Gastroesophageal sphincter (tissue), 4 donors: ENCODE data around the gene EME1. TPM values are rescaled to one million over a fixed set of nuclear protein-coding genes. Genes with fewer than 3 reads are reported as not detected.

Experiments
- ATAC-seq: fragments of 150-250 bp; one replicate; pipeline ENCODE4 v1.9.1; 2016; ENCODE audit warnings: mild to moderate bottlenecking, moderate library complexity
- H3K27ac ChIP-seq, 4 donors: fragments of 200-600 bp; sonication (generic) in 3 of 4; 1 replicate in 3 of 4; 2 replicates in 1 of 4; pipeline ENCODE4 v1.5.1; 2016 to 2019
- H3K27me3 ChIP-seq: fragments of 200-600 bp; sonication (generic); one replicate; pipeline ENCODE4 v1.5.1; 2019
- H3K36me3 ChIP-seq, 2 donors: fragments of 200-600 bp; sonication (generic); one replicate each; pipeline ENCODE4 v1.5.1; 2019; ENCODE audit warnings: control low read depth in 1 of 2
- H3K4me1 ChIP-seq, 3 donors: fragments of 200-600 bp; sonication (generic); 1 replicate in 2 of 3; 2 replicates in 1 of 3; pipeline ENCODE4 v1.5.1; 2016 to 2019; ENCODE audit warnings: control low read depth in 2 of 3
- H3K4me3 ChIP-seq, 2 donors: fragments of 200-600 bp; sonication (generic); one replicate each; pipeline ENCODE4 v1.5.1; 2019; ENCODE audit warnings: mild to moderate bottlenecking in 1 of 2, moderate library complexity in 1 of 2
- H3K9me3 ChIP-seq, 3 donors: fragments of 200-600 bp; sonication (generic); one replicate each; pipeline ENCODE4 v1.5.1; 2017 to 2019; ENCODE audit warnings: control low read depth in 2 of 3
- EP300 ChIP-seq: sonication (generic); formaldehyde crosslinking; IDR thresholded peaks from one replicate; pipeline ENCODE4 v1.6.1; 2017; ENCODE audit warnings: antibody characterized with exemption, mild to moderate bottlenecking
- POLR2A ChIP-seq, 2 donors: fragments of 450-650 bp; IDR thresholded peaks; one replicate each; pipeline ENCODE4 v1.6.1; 2017; ENCODE audit warnings: antibody characterized with exemption in 2 of 2, mild to moderate bottlenecking in 2 of 2, moderate library complexity in 1 of 2
- POLR2AphosphoS5 ChIP-seq: sonication (generic); formaldehyde crosslinking; IDR thresholded peaks from one replicate; pipeline ENCODE4 v1.6.1; 2017; ENCODE audit warnings: antibody characterized with exemption
- WGBS, 2 donors: methylation state at CpG; one replicate each; pipeline ENCODE4 v1.1.5; 2018; ENCODE audit warnings: low coverage in 1 of 2; 5-methylcytosine and 5-hydroxymethylcytosine counted together
- total RNA-seq, 4 donors: library from RNA; depleted of rRNA; stranded (reverse); fragments of >200 nt; gene quantifications; one replicate each; pipeline ENCODE4 v1.1.0, GENCODE V29; 2016
- TF ChIP-seq, protein P1 (sequence below), 4 experiments: fragments of 200-600 bp in 2 of 4; fragments of 450-650 bp in 2 of 4; sonication (generic) in 1 of 4; IDR thresholded peaks; one replicate each; pipeline ENCODE4 v1.5.1; 2017 to 2019; ENCODE audit warnings: antibody characterized with exemption in 4 of 4, mild to moderate bottlenecking in 2 of 4, moderate library complexity in 2 of 4

The EME1 gene
- total RNA-seq, 4 donors from 2014 or later = 0.54 TPM; not detected in 3

DNA sequence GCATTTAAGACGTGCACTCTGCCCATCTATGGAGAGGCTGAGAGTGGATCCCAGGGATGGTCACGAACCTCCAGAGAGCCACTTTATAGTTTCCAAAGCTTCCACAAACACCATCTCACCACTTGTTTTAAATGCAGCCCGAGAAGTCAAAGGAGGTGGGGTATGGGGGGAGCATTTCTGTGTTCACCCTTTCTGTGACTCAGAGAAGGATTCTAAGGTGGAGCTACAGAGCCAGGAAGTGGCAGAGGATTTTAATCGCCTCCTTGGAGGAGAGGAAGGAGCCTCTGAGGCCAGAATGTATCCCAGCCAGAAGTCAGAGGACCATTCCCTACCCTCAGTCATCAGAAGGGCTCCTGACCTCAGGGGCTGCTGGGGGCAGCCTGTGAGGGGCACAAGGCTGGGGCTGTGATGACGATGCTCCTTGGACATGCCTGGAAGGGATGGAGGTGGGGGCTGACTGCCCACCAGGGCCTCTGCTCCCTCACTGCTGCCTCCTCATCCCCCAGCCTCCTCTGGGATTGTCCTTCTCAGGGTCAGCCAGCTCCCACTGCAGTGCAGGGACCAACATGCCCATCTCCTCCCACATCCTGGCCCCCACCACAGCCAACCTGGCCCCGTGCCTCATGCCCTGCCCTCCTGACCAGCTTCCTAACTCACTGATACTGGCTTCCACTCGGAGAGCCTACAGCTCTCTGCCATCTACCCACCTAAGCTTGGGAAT lies 24.3 kb upstream of the EME1 start:
- ATAC-seq = no peak
- H3K36me3 ChIP-seq = peaks cover 0 to 15% of the 10 kb centered on the region in 2 donors
- peak overlapping the region in 1 of 4 donors; percentile 5 for H3K27ac ChIP-seq
- TF ChIP-seq POLR2AphosphoS5 = no peak
- TF ChIP-seq, protein P1, sequence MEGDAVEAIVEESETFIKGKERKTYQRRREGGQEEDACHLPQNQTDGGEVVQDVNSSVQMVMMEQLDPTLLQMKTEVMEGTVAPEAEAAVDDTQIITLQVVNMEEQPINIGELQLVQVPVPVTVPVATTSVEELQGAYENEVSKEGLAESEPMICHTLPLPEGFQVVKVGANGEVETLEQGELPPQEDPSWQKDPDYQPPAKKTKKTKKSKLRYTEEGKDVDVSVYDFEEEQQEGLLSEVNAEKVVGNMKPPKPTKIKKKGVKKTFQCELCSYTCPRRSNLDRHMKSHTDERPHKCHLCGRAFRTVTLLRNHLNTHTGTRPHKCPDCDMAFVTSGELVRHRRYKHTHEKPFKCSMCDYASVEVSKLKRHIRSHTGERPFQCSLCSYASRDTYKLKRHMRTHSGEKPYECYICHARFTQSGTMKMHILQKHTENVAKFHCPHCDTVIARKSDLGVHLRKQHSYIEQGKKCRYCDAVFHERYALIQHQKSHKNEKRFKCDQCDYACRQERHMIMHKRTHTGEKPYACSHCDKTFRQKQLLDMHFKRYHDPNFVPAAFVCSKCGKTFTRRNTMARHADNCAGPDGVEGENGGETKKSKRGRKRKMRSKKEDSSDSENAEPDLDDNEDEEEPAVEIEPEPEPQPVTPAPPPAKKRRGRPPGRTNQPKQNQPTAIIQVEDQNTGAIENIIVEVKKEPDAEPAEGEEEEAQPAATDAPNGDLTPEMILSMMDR (IDR thresholded peaks at IDR 0.05) = no peak
- no peak for TF ChIP-seq POLR2A (IDR thresholded peaks at IDR 0.05)
- TF ChIP-seq EP300 = no peak
- peaks cover 0 to 50% (median 22%) of the 10 kb centered on the region in 3 donors for H3K4me1 ChIP-seq
- H3K9me3 ChIP-seq = no peaks in the 10 kb centered on the region
- 60 to 81% methylated on average over 1 to 2 of the region's 7 CpGs for WGBS, 2 donors
- H3K27me3 ChIP-seq = no peaks in the 10 kb centered on the region
- no peak overlapping the region for H3K4me3 ChIP-seq

DNA sequence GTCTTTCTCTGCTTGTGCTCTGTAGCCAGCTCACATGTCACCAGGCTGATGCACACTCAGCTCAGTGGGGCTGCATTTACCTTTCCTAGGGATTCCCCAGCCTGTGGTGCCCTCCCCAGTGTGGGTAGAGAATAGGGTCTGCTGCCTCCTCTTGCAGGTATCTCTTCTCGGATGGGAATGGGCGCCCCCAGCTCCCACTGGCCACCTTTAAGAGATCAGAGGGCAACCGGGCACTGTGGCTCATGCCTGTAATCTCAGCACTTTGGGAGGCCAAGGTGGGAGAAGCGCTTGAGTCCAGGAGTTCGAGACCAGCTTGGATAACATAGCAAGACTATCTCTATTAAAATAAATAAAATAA lies 23.8 kb upstream of the EME1 start:
- no peak for ATAC-seq

DNA sequence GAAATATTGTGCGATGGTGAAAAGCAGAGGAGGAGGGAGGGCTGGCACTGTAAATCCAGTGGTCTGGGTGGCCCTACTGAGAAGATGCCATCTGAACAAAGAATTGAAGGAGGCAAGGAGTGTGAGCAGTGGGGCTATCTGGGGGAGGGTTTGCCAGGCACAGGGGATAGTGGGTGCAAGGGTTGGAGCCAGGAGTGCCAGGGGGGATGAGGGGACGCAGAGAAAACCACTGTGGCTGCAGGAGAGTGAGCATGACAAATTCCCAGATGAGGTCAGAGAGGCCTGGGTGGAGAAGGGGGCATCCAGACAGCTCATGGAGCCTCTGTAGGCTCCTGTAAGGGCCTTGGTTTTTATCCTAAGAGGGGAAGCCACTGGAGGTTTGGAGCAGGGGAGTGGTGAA lies 22.3 kb upstream of the EME1 start:
- no peak for ATAC-seq
- Histone ChIP-seq H3K27me3 (no peaks in the 10 kb centered on the region), H3K4me3 (no peak overlapping the region), H3K36me3 (peaks cover 0 to 36% of the 10 kb centered on the region in 2 donors), H3K4me1 (peaks cover 0 to 41% (median 16%) of the 10 kb centered on the region in 3 donors), H3K9me3 (no peaks in the 10 kb centered on the region), H3K27ac (no peak overlapping the region)
- TF ChIP-seq, protein P1 (IDR thresholded peaks at IDR 0.05) = no peak
- TF ChIP-seq EP300 = no peak
- TF ChIP-seq POLR2A (IDR thresholded peaks at IDR 0.05) = no peak
- no peak for TF ChIP-seq POLR2AphosphoS5
- WGBS, 2 donors = 88 to 100% methylated on average over 1 to 2 of the region's 2 CpGs

More for the DNA sequence above, 23.8 kb upstream of the EME1 start:
- Histone ChIP-seq H3K27ac (no peak overlapping the region), H3K36me3 (peaks cover 0 to 20% of the 10 kb centered on the region in 2 donors), H3K4me1 (peaks cover 0 to 50% (median 22%) of the 10 kb centered on the region in 3 donors), H3K9me3 (no peaks in the 10 kb centered on the region), H3K27me3 (no peaks in the 10 kb centered on the region), H3K4me3 (no peak overlapping the region)
- TF ChIP-seq EP300 = no peak
- TF ChIP-seq, protein P1 (IDR thresholded peaks at IDR 0.05) = no peak
- no CpG with 5 or more reads among the region's 5 CpGs for WGBS, 2 donors

DNA sequence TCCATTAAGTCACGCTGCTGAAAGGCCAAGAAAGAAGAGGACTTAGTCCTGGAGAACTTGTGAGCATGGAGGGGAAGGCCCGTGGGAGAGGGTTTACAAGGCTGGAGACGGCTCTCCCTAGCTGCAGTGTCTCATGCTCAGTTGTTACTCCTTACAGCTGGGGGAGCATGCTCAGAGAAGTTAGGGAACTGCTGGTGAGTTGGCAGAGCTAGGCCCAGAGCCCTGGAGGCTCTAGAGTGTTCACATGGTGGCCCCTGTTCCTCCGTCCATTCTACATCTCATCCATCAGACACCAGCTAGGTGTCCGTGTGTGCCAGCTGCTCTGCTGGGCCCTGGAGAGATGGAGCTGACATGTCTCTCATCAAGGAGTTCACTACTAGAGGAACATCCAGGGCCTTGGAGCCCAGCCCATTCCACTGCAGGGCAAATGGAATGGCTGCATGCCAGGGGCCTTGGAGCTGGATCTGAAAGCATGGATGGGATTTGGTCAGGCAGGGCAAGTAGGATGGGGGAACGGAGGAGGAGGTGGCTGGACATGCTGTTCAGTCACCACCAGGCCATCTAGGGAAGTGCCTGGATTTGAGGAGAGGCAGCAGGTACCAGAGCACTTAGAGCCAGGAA lies 20.8 kb upstream of the EME1 start:
- Histone ChIP-seq H3K27ac (no peak overlapping the region), H3K36me3 (peaks cover 0 to 50% of the 10 kb centered on the region in 2 donors), H3K4me1 (peaks cover 0 to 33% (median 14%) of the 10 kb centered on the region in 3 donors), H3K27me3 (no peaks in the 10 kb centered on the region), H3K9me3 (no peaks in the 10 kb centered on the region), H3K4me3 (no peak overlapping the region)
- TF ChIP-seq, protein P1 (IDR thresholded peaks at IDR 0.05) = no peak
- TF ChIP-seq EP300 = no peak
- TF ChIP-seq POLR2A (IDR thresholded peaks at IDR 0.05) = no peak
- no peak for TF ChIP-seq POLR2AphosphoS5
- ATAC-seq = no peak
- WGBS, 2 donors = 40 to 76% methylated on average over 3 to 6 of the region's 6 CpGs
